ENCODE results near the gene DNAH2. TPM values are rescaled to one million over a fixed set of nuclear protein-coding genes. Genes with fewer than 3 reads are reported as not detected.

DNAH2 gene
- total RNA-seq, 4 donors from 2014 or later, result under 0.01 to 0.10 (median 0.05) TPM; not detected in 1

- H3K4me3 ChIP-seq (ENCODE audit: low read depth, poor library complexity, severe bottlenecking), result no peak overlapping the region
- WGBS, 2 donors, result 67 to 73% methylated on average over 1 of the region's 1 CpG
- intact Hi-C loops (cut with DNase I; ENCODE audit: low total_unique reads), result no loop called here
- no peak for DNase-seq (ENCODE audit: low spot score in 2 of 2)
- no peak for TF ChIP-seq POLR2A (IDR thresholded peaks at IDR 0.05)
Measured at GRCh38 chr17:7840875-7841274, 123.3 kb downstream of the DNAH2 start.

- 1 to 2% methylated on average over 26 to 34 of the region's 34 CpGs for WGBS, 2 donors
- intact Hi-C loops (cut with DNase I; ENCODE audit: low total_unique reads), result no loop called here
- TF ChIP-seq CTCF (IDR thresholded peaks at IDR 0.05), result peak in 1 of 3 donors; percentile 32
- TF ChIP-seq POLR2A (IDR thresholded peaks at IDR 0.05), result no peak
Measured at GRCh38 chr17:7841396-7841914, 123.9 kb downstream of the DNAH2 start.

GRCh38 chr17:7841915-7842379, 124.4 kb downstream of the DNAH2 start:
- 0% methylated on average over 20 to 46 of the region's 46 CpGs for WGBS, 2 donors
- intact Hi-C loops (cut with DNase I; ENCODE audit: low total_unique reads), result no loop called here
- DNase-seq (ENCODE audit: low spot score in 2 of 2), result peak; percentile 88 to 99
- TF ChIP-seq POLR2A (IDR thresholded peaks at IDR 0.05) (no peak), CTCF (IDR thresholded peaks at IDR 0.05) (no peak)
- peak overlapping the region; percentile 55 for H3K4me3 ChIP-seq (ENCODE audit: low read depth, poor library complexity, severe bottlenecking)

More at GRCh38 chr17:7841396-7841914, 123.9 kb downstream of the DNAH2 start:
- DNase-seq (ENCODE audit: low spot score in 2 of 2), result peak; percentile 79 to 98
- H3K4me3 ChIP-seq (ENCODE audit: low read depth, poor library complexity, severe bottlenecking), result peak overlapping the region; percentile 55

- intact Hi-C loops (cut with DNase I; ENCODE audit: low total_unique reads), result no loop called here
- WGBS, 2 donors, result 0 to 1% methylated on average over 45 to 47 of the region's 47 CpGs
- peak overlapping the region; percentile 55 for H3K4me3 ChIP-seq (ENCODE audit: low read depth, poor library complexity, severe bottlenecking)
- peak; percentile 82 to 96 for DNase-seq (ENCODE audit: low spot score in 2 of 2)
- TF ChIP-seq POLR2A (IDR thresholded peaks at IDR 0.05) (no peak), CTCF (IDR thresholded peaks at IDR 0.05) (no peak)
Measured at GRCh38 chr17:7842380-7843256, 125.1 kb downstream of the DNAH2 start.

GRCh38 chr17:7843257-7843535, 125.7 kb downstream of the DNAH2 start:
- intact Hi-C loops (cut with DNase I; ENCODE audit: low total_unique reads), result no loop called here

More at GRCh38 chr17:7843257-7843535, 125.7 kb downstream of the DNAH2 start:
- H3K4me3 ChIP-seq (ENCODE audit: low read depth, poor library complexity, severe bottlenecking), result peak overlapping the region; percentile 55
- TF ChIP-seq POLR2A (IDR thresholded peaks at IDR 0.05) (no peak), CTCF (IDR thresholded peaks at IDR 0.05) (no peak)
- WGBS, 2 donors, result 0% methylated on average over 17 of the region's 17 CpGs
- DNase-seq (ENCODE audit: low spot score in 2 of 2), result no peak
